Kidney epithelial cell (primary cell): Measurements from ENCODE around the gene SLC48A1. TPM values are rescaled to one million over a fixed set of nuclear protein-coding genes. Genes with fewer than 3 reads are reported as not detected.

ENCODE experiments used
- DNase-seq: peaks from one replicate; pipeline ENCODE4 v3.0.0-alpha.2; 2010; ENCODE audit warnings: low read depth
- H3K27me3 ChIP-seq: 2 replicates; pipeline ENCODE4 v1.6.0; 2011; ENCODE audit warnings: low read length; ENCODE audit not compliant: control insufficient read depth, insufficient read depth
- H3K36me3 ChIP-seq: 2 replicates; pipeline ENCODE4 v1.5.1; 2011; ENCODE audit warnings: low read length; ENCODE audit not compliant: control insufficient read depth, insufficient read depth
- H3K4me3 ChIP-seq: 2 replicates; pipeline ENCODE4 v1.5.1; 2011; ENCODE audit warnings: low read depth, mild to moderate bottlenecking, control low read depth, low read length
- CTCF ChIP-seq: IDR thresholded peaks from 2 replicates; pipeline ENCODE4 v1.5.1; 2011; ENCODE audit warnings: mild to moderate bottlenecking, moderate library complexity, low read length, control low read depth, inconsistent platforms; ENCODE audit not compliant: insufficient read depth, poor library complexity, severe bottlenecking
- total RNA-seq: library from RNA; depleted of rRNA; stranded (reverse); fragments of >200 nt; gene quantifications from 2 replicates; pipeline ENCODE4 v1.2.3, GENCODE V29; 2015

Gene SLC48A1
- total RNA-seq, 1 donor from 2014 or later: 26.5 TPM

GRCh38 chr12:47770086-47770726, 2.8 kb upstream of the SLC48A1 start:
- H3K4me3 ChIP-seq: no peak overlapping the region
- H3K27me3 ChIP-seq: no peaks in the 10 kb centered on the region
- DNase-seq: no peak
- no peaks in the 10 kb centered on the region for H3K36me3 ChIP-seq
- no peak for TF ChIP-seq CTCF

GRCh38 chr12:47771304-47771703, 1.7 kb upstream of the SLC48A1 start:
- Histone ChIP-seq H3K27me3 (no peaks in the 10 kb centered on the region), H3K4me3 (no peak overlapping the region), H3K36me3 (no peaks in the 10 kb centered on the region)
- TF ChIP-seq CTCF: no peak
- DNase-seq: no peak

GRCh38 chr12:47772094-47772660, 861 bp upstream of the SLC48A1 start:
- no peak for DNase-seq
- Histone ChIP-seq H3K27me3 (no peaks in the 10 kb centered on the region), H3K36me3 (no peaks in the 10 kb centered on the region), H3K4me3 (no peak overlapping the region)
- TF ChIP-seq CTCF: no peak

- no peaks in the 10 kb centered on the region for H3K36me3 ChIP-seq
- H3K27me3 ChIP-seq: no peaks in the 10 kb centered on the region
- no peak for TF ChIP-seq CTCF
- DNase-seq: no peak
- peak overlapping the region; percentile 57 for H3K4me3 ChIP-seq
Measured at GRCh38 chr12:47772738-47773061, 338 bp upstream of the SLC48A1 start.

- Histone ChIP-seq H3K27me3 (no peaks in the 10 kb centered on the region), H3K4me3 (peak overlapping the region; percentile 57), H3K36me3 (no peaks in the 10 kb centered on the region)
- no peak for DNase-seq
- TF ChIP-seq CTCF: no peak
Measured at GRCh38 chr12:47773858-47774580, 981 bp downstream of the SLC48A1 start.
